GM19240 (cell line): ENCODE results near the gene LRRC4C.
A peak's percentile ranks its signal among the peaks of the same experiment; 100 is the strongest.
"Not testable (repeated sequence)": the region's sequence is repeated elsewhere in the genome, so short reads cannot be mapped to it uniquely, and the experiment has no call there.

Source experiments
- DNase-seq: peaks from one replicate; pipeline ENCODE4 v3.0.0; 2011; ENCODE audit warnings: low spot score; ENCODE audit not compliant: insufficient read length

LRRC4C gene

GRCh38 chr11:40186437-40187263 is 1272.8 kb downstream of the LRRC4C start:
- no peak for DNase-seq

GRCh38 chr11:40185793-40186192 is 1273.7 kb downstream of the LRRC4C start:
- DNase-seq: no peak

GRCh38 chr11:40183073-40184064 is 1276.1 kb downstream of the LRRC4C start:
- peak; percentile 10 for DNase-seq

GRCh38 chr11:40179541-40179940 is 1279.9 kb downstream of the LRRC4C start:
- no peak for DNase-seq

DNA sequence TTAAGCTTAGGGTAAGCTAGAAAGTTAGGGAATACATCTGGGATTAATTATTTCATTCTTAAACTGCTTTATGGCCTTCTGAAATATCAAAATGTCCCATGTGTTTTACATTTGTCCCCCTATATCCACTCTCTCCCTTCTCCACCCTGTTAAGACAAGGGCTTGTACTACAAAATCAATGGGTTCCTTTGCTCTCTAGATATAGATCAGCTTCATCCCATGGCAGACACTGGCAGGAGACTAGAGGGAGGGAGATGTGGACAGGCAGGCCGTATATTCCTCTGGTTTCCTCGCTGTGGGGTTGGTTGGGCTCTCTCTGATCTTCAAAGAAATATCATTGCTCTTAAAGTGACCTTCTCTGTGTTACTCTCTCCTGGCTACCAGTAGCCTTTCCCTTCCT is 1281.0 kb downstream of the LRRC4C start:
- DNase-seq: no peak

GRCh38 chr11:40175980-40176379 is 1283.5 kb downstream of the LRRC4C start:
- DNase-seq: no peak

- DNase-seq: no peak
These were observed 1289.4 kb downstream of the LRRC4C start for GRCh38 chr11:40170078-40170477.

- no peak for DNase-seq
These were observed 1291.0 kb downstream of the LRRC4C start for GRCh38 chr11:40168414-40168813.

GRCh38 chr11:40167805-40168204 is 1291.6 kb downstream of the LRRC4C start:
- not testable (repeated sequence) for DNase-seq

DNA sequence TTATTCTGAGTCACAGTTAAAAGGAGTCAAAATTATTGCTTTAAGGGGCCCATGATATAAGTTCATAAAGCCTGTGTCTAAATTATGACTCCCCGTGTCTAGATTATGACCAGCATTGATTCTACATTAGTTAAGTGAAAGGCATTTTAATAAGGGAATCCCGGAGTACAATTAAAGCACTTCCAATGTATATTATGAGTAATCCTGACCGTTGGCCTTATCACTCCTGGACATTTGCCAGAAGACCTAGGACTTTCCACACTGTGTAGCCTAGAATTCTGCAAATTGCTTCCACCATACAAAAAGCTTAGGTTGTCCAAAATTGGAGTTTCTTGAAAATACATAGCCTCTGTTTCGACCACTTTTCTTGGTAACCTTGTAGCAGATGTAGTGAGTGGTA is 1292.6 kb downstream of the LRRC4C start:
- DNase-seq: no peak

DNA sequence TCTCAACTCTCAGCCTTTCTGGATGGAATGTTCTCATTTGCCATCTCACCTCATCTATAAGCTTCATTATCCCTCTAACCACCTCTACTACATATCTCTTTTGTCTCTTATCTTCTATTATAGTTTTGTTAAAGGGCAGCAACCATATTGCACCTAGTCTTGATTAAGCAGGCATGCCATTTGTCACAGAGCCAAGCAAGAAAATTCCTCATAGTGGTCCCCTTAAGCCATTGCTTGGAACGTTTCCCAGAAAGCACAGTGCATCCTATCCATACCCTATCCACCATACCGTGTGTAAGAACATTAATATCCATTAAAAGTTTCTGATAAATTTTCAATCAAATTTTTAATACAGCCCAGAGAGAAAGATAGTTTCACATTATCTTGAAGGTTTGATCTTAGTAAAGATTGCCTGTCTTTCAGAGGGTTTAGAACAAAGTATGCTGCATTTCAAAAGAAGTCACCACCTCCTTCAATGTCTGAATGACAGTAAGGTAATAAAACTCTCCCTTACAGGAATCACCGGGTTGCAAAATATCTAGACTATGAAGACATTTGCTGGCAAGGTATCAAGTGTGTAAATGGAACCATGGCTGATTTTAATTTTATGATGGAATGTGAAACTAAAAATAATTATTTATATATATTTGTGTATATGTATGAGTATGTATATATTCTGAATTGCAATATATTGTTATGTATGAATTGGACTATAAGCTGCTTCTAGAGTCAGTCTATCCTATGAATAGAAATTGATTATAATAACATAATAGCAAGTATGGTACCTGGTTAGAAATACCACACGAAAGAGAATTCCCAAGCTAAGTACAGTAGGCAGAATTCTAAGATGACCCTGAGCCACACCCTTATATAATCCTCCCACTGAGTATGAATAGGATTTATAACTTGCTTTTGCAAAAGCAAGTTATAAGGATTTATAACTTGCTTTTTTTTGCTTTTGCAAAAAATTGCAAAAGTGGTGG is 1296.3 kb downstream of the LRRC4C start:
- no peak for DNase-seq

- DNase-seq: no peak
These were observed 1297.5 kb downstream of the LRRC4C start for GRCh38 chr11:40161854-40162410.

GRCh38 chr11:40160418-40160817 is 1299.0 kb downstream of the LRRC4C start:
- no peak for DNase-seq

- DNase-seq: no peak
These were observed 1309.7 kb downstream of the LRRC4C start for GRCh38 chr11:40149721-40150120.

- DNase-seq: no peak
These were observed 1318.9 kb downstream of the LRRC4C start for GRCh38 chr11:40140560-40140959.

DNA sequence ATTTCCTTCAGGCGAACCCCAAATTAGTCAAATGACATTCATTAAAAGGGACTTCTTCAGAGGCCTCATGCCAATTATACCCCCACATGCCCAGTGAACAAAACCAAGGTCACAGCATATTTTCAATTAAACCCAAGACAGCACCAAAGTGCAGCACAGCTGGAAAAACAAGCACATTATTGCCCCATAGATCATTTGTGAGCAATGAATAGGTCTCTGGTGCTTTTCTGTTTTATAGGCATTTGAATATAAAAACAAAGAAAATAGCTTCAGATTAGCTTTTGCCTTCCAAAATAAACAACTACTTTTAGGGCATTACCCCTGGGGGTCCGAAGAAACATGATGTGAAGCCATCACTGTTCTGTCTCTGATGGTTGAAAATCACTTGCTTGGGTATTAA is 1319.9 kb downstream of the LRRC4C start:
- no peak for DNase-seq

GRCh38 chr11:40139066-40139465 is 1320.4 kb downstream of the LRRC4C start:
- DNase-seq: no peak

DNA sequence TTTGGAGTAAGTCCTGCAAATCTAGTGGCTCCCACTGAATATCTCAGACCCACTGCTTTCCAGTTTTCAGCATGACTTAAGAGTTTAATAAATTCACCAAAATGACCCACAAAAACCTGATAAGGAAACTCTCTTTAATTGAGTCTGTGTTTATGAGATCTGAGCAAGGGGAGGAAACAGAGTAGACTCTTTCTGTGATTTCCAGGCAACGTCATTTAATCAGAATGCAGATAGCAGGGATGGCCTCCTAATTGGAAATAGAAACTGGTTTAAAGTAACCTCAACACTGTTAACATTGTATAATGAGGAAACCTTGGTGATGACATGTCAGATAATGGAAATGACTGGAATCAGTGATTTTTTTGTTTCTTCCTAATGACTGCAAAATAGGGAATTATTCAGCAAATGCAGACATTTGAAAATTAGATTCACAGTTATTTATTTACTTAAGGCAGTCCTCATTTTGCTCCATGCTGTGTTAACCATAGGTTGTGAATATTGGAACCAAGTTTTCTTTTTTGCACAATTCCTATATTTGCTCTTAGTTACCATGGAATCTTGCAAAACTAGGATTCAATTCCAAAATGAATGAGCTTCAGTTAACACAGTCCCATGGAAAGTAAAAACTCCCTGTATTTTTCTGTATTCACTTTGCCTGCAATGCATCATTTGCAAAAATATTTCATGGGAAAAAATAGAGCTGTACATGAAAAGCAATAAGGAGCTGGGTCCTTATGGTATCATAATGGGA is 1324.5 kb downstream of the LRRC4C start:
- no peak for DNase-seq

GRCh38 chr11:40133498-40133897 is 1326.0 kb downstream of the LRRC4C start:
- no peak for DNase-seq

DNA sequence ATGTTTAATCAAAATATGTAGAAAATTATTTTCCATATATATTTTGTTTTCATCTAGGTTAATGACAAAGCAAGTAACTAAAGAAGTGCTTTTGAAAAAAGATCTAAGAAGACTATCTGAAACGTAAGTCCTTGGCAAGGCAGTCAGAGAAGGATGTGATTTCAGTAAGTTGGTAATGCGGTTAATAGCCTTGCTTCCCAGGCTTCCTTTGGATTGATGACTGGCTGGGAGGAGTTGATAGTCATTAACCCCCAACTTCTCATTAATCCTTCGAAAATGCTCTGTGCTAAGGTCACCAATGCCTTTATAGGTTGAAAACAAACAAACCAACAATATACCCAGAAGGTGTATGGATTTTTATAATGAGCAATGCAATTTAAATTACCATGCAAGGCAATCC is 1326.5 kb downstream of the LRRC4C start:
- no peak for DNase-seq
